Activated T-cell treated with anti-CD3 and anti-CD28 coated beads for 48 hours (primary cell): ENCODE results near the gene ZNRF3.

Source experiments
- DNase-seq: peaks from one replicate; pipeline ENCODE4 v3.0.0-alpha.2; 2020; ENCODE audit warnings: low read depth

The ZNRF3 gene

GRCh38 chr22:29011240-29012100 lies 128.1 kb downstream of the ZNRF3 start:
- no peak for DNase-seq

GRCh38 chr22:29012101-29012433 lies 128.7 kb downstream of the ZNRF3 start:
- no peak for DNase-seq

- no peak for DNase-seq
Observed at GRCh38 chr22:29012952-29013351, 129.6 kb downstream of the ZNRF3 start.

DNA sequence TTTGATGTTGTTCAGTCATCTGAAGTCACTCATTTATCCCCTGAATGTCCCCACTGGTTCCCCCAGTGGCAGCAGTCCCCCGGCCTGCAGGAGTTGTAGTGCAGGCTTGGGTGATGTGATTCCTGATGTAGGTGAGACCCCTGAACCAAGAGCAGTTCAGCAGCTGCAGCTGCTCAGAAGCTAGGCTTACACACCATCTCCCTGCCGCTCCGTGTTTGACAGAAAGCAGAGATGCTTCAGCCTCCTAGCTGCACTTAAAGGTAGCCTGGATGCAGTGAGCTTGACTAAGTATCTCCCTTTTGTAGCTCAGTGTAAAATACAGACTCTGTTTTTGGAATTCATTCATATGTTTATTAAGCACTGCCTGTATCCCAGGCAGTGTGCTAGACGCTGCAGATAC lies 130.9 kb downstream of the ZNRF3 start:
- no peak for DNase-seq

DNA sequence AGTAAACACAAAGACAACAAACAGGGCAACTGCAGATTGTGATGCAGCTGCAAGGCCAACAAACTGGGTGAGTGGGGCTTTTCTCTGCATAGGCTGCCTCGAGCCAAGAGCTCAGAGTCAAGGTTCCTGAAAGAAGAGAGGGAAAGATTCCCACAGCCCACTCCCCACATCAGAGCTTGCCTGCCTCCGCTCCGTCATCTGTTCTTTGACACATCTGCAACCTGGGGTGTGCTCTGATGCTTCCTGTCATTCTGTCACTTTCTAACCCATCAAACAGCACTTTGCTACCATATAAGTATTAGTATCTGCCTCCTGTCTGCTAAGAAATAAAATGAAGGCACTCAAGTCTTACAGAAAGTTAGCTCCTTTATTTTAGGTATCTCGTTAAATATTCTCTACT lies 131.4 kb downstream of the ZNRF3 start:
- DNase-seq: no peak

DNA sequence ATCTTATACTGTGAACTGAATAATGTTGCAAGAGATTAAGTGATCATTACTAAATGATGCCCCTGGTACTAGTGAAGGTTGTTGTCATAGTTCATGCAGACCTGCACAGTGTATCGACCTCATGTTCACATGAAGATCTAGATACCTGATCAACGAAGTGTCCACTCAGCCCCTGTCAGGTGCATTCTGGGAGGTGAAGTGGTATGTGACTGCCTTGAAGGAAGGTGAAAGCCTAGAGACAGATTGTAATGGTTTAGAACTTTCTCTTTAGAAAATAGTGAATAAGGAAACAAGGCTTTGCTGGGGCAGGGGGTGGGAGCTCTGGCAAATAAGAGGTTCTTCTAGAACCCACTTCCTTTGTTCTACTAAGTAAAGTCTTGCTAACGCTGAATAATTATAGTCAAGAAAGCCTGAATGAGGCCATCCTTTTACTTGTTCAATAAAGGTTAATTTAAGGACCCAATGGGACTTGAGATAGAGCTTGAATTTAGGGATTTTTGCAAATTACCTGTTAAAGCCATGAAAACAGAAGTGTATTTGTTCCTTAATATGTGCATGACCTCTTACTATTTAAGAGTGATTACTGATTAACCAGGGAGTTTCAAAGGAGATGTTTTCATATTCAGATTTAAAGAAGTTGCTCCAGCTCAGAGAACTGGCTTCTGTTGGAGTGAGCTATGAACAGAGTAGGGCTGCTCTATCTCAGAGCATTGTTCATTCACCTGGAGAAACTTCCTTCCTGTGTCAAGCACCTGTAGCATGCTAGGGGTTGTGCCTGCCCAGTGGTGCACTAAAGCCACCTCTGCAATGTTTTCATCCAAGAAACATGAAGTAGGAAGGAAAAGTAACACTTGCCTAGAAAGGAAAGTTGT lies 132.9 kb downstream of the ZNRF3 start:
- DNase-seq: no peak

GRCh38 chr22:29018293-29019189 lies 135.2 kb downstream of the ZNRF3 start:
- no peak for DNase-seq

DNA sequence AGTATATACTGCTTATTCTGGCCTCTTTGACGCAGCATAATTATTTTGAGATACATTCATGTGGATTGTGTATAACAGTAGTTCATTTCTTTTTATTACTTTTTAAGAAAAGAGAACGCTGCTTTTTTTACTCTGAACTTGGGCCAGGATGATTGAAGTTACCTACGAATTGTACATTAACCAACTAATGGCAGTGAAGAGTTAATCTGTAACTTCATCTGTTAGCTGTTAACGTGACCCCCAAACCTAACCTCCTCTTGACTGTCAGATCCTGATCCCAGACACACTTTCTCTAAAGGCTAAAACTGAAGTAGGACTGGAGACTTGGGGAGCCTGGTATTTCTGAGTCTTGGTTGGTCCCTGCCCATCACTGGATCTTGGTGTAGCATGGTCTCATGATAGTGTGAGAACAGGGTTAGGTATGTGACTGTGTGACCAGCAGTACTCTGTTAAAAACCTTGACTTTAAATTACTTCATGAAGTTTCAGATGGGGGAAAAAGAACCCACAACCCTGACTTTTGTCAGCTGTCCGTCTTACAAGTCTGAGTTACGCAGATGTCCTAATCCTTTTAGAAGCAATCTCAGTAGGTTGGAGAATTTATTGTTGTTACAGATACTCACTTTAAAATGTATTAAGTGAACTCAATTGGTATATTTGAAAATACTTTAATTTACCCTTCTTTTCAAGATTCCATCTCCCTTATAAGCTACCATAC lies 138.9 kb downstream of the ZNRF3 start:
- no peak for DNase-seq

DNA sequence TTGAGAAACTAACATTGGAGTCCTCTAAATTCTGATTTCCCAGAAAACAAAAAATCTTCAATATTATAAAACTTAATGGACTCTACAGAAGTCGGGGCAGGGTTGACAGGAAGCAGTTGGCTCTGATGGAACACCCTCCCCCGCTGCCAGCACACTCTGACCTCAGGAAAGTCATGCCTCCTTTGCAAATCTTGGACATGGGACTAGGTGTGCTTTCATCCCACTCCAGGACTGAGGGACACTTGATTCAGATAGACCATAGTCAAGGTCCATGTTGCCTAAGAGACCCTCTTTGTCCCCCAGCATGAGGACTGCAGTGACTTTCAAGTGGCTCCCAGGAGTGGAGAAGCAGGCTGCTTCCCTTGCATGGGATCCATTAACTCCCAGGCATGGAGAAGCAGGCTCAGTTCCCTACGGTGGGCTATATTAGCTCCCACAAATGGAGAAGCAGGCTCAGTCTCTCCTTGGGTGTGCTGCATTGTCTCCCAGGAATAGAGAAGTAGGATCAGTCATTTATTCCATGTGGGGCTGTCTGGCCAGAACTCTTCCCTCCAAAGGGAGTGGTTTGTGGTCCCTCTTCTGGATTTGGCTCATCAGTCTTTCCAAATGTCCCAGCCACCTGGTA lies 139.9 kb downstream of the ZNRF3 start:
- DNase-seq: no peak

- DNase-seq: no peak
Observed at GRCh38 chr22:29026579-29026978, 143.2 kb downstream of the ZNRF3 start.

DNA sequence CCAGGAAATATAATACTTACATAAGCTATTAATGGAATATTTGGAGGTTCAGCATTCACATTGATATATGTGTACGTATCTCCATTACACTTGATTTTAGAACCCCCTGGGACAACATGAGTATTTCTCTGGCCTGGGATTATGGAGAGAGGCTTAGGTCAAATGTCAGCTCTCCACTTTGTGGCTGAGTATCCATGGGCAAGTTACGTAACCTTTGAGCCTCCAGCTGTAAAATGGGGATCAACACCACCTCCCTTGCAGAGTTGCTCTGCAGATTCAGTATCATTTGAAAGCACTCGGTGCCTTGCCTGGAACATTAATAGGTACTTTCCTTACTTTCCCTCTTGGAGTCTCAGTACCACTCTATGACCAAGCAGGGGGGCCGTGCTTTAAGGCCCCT lies 145.1 kb downstream of the ZNRF3 start:
- DNase-seq: no peak

DNA sequence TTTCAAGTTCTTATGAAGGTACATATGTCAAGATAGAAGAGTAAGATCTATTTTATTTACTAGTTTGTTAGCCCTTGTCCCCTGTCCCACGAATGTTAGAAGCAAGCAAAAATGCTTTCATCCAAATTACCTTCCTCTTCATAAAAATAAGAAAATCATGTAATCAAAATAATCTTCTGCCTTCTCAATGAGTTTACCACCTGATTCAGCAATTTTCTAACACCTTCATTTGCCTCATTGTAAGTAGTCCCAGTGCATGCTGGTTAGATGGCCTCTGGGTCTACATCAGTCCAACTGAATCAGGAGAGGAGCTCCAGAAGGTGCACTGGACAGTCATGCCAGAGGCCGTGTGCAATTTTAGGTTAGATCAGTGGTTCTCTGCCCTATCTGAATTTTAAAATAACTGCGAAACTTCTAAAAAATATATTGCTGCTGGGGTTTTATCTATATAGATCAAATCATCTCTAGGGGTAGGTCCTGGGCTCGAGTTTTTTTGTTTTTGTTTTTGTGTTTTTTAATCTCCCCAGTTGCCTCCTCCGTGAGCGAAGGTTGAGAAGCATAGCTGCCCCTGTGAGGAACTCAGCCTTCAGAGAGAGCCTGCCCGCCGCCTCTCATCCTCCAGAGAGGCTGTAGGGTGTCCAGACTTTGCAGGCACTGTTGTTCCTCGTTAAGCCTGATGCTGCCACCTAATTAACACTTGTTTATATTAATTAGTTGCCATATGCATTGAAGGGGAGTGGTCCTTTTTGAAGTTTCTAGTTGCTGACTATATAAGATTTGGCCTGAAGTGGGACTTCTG lies 146.0 kb downstream of the ZNRF3 start:
- DNase-seq: no peak

DNA sequence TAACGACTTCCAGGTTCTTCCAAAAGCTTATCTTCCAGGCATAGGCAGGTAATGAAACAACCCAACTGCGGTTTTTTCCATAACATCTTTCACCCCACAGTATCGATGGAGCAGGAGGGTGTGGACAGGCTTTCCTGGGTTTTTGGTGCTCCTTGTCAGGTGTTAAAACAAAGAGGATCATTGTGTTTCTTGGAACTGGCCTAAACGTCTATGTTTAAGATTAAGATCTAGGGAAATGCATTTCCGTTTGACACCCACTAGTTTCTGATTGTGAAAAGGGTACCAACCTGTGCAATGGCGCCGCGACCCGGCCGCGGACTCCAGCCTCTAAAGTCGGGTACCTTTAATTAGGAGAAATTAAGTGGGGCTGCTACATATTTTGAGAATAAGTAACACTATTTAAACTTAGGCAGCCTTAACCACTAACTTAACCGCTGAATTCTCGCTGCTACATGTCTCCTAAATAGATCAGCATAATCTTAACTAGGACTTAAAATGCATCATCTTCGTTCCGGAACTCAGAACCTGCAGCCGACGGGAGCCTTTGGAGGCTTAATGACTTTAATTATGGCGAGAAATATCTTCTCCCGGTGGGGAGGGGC lies 146.7 kb downstream of the ZNRF3 start:
- no peak for DNase-seq

DNA sequence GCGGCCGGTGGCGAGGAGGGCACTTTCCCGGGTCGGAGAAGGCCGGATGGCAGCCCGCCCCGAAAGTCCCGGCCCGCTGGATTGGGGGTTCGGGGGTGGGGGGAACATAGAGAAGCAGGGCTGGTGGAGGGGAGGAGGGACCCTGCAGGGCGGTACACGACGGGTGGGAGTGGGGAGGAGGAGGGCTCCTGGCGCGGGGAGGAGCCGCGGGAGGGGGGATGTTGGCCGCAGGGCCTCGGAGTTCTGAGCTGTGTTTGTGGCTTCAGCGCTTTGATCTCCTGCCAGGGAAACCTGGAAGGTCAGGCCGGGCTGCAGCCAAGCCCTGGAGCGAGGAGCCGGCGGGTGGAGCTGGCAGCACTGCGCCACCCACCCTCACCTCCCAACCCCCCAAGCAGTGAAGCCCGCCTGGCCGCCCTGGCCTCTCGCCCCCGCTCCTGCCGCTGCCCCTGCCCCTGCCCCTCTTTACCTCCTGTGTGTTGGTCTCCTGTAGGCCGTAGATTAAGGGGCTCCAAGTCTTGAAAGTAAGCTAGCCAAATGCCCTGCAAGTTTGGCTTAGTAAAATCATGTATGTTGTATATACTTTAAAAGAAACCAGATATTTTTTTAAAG lies 147.3 kb downstream of the ZNRF3 start:
- DNase-seq: no peak

- no peak for DNase-seq
Observed at GRCh38 chr22:29031227-29032011, 148.0 kb downstream of the ZNRF3 start.

GRCh38 chr22:29032014-29032475 lies 148.7 kb downstream of the ZNRF3 start:
- no peak for DNase-seq

- no peak for DNase-seq
Observed at GRCh38 chr22:29032584-29032983, 149.2 kb downstream of the ZNRF3 start.

DNA sequence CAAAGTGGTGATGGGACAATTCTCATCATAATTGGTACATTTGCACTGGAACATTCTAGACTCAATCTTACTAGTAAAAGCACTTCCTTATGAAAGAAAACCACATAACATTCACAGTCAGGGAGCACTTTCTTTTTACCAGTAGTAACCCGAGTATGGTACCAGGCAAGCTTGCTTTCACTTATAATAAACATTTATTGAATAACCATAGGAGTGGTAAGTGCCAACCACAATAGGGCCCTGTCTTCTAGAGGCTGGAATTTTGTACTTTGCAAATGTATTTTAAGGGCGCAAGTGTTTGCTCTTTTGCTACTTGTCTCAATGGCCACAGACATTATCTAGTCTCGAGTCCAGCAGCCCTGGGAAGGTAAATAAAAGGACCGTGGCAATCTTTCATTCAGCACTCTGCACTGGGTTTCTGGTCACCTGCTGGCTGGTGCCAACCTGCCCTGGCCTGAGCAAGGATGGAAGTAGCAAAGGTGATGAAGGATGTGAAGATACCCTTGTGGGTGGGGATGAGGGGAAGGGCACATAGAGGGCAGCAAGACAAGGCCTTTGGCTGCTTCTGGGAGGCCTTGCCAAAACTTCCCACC lies 154.1 kb downstream of the ZNRF3 start:
- DNase-seq: no peak
